ENCODE measurements around the gene EPB41L2.

- TF ChIP-seq CTCF (IDR thresholded peaks at IDR 0.05 in 8 of 11, conservative IDR thresholded peaks at IDR 0.05 in 3 of 11) (no peak), POLR2A (IDR thresholded peaks at IDR 0.05) (no peak)
Observed at GRCh38 chr6:131042664-131043063, 20.4 kb downstream of the EPB41L2 start.

Data from spleen (tissue), 7 donors.